GM12878 (cell line): ENCODE data around the gene CHL1. TPM values are rescaled to one million over a fixed set of nuclear protein-coding genes. Genes with fewer than 3 reads are reported as not detected.

ENCODE experiments used
- ATAC-seq: fragments of 200-7000 bp; cut with Tn5 transposase; 3 replicates; pipeline ENCODE4 v1.9.1; 2020; ENCODE audit warnings: mild to moderate bottlenecking, moderate library complexity
- Bru-seq: library from RNA; stranded (reverse); fragments of 400-500 nt; gene quantifications from one replicate; lab custom pipeline; 2021; lab: Mats Ljungman, UMichigan
- BruChase-seq, 2 experiments: library from RNA; stranded (reverse); fragments of 400-500 nt; gene quantifications; one replicate each; lab custom pipeline; 2021; lab: Mats Ljungman, UMichigan
- BruUV-seq: library from RNA; stranded (reverse); fragments of 400-500 nt; replicated peaks from 2 replicates; lab custom pipeline; 2021; lab: Mats Ljungman, UMichigan
- CTCF ChIA-PET: fragments of 300-600 bp; sonication (Branson Sonifier 250); formaldehyde crosslinking; extraction: SDS; loops from one replicate; lab custom pipeline; 2021; ENCODE audit warnings: inconsistent platforms; lab: Yijun Ruan, JAX
- POLR2A ChIA-PET: fragments of 350-600 bp; formaldehyde crosslinking; extraction: SDS; loops from one replicate; lab custom pipeline; 2021; ENCODE audit warnings: inconsistent platforms; lab: Charles Lee
- RAD21 ChIA-PET: fragments of 300-600 bp; sonication (Branson Sonifier 250); formaldehyde crosslinking; loops from one replicate; lab custom pipeline; 2023; ENCODE audit warnings: antibody characterized with exemption; ENCODE audit not compliant: unreplicated experiment; lab: Charles Lee
- SMC1A ChIA-PET: fragments of 300-600 bp; sonication (Branson Sonifier 250); formaldehyde crosslinking; loops from one replicate; lab custom pipeline; 2023; ENCODE audit not compliant: unreplicated experiment, uncharacterized antibody; lab: Charles Lee
- DNase-seq: peaks from one replicate; pipeline ENCODE4 v3.0.0-alpha.2; 2011; ENCODE audit warnings: low read depth, low spot score
- FAIRE-seq: peaks from 3 replicates; lab custom pipeline; 2011; peaks lifted over from hg19 to GRCh38; lab: Jason Lieb, UNC
- H2AFZ ChIP-seq: 2 replicates; pipeline ENCODE4 v1.6.0; 2011; ENCODE audit warnings: low read depth, low read length, control low read depth; ENCODE audit not compliant: control insufficient read depth
- H3K27ac ChIP-seq: 2 replicates; pipeline ENCODE4 v1.5.1; 2011; ENCODE audit warnings: control low read depth; ENCODE audit not compliant: control insufficient read depth, insufficient read depth
- H3K27me3 ChIP-seq, 2 experiments: replicated peaks in 1 of 2; 2 replicates each; pipeline versions ENCODE4 v1.6.0 to v1.6.1; 2011; ENCODE audit warnings: low read length in 1 of 2; ENCODE audit not compliant: control insufficient read depth in 2 of 2, insufficient read depth in 2 of 2
- H3K36me3 ChIP-seq, 2 experiments: 2 replicates each; pipeline ENCODE4 v1.5.1; 2011; ENCODE audit warnings: low read length in 1 of 2; ENCODE audit not compliant: control insufficient read depth in 2 of 2, insufficient read depth in 2 of 2
- H3K4me1 ChIP-seq: 2 replicates; pipeline ENCODE4 v1.6.1; 2011; ENCODE audit warnings: mild to moderate bottlenecking, low read length, moderate library complexity, mixed read lengths; ENCODE audit not compliant: control insufficient read depth, insufficient read depth
- H3K4me2 ChIP-seq: 2 replicates; pipeline ENCODE4 v1.6.0; 2011; ENCODE audit warnings: control low read depth; ENCODE audit not compliant: control insufficient read depth, insufficient read depth
- H3K4me3 ChIP-seq: fragments of 200-600 bp; sonication (generic); 2 replicates; pipeline ENCODE4 v1.5.1; 2016
- H3K79me2 ChIP-seq: 2 replicates; pipeline ENCODE4 v1.6.0; 2011; ENCODE audit warnings: low read length; ENCODE audit not compliant: control insufficient read depth, insufficient read depth
- H3K9ac ChIP-seq: 2 replicates; pipeline ENCODE4 v1.8.0; 2011; ENCODE audit warnings: low read length, control low read depth, mixed read lengths; ENCODE audit not compliant: control insufficient read depth, insufficient read depth
- H3K9me3 ChIP-seq: replicated peaks from 3 replicates; pipeline ENCODE4 v1.5.1; 2011; ENCODE audit warnings: mild to moderate bottlenecking, low read length; ENCODE audit not compliant: control insufficient read depth, insufficient read depth
- H4K20me1 ChIP-seq: 2 replicates; pipeline ENCODE4 v1.6.0; 2011; ENCODE audit not compliant: control insufficient read depth, insufficient read depth
- FOXK2 ChIP-seq: fragments of 450-650 bp; IDR thresholded peaks from 2 replicates; pipeline ENCODE4 v1.6.1; 2017; ENCODE audit warnings: mild to moderate bottlenecking, moderate library complexity
- GATAD2B ChIP-seq: fragments of 450-650 bp; conservative IDR thresholded peaks from 2 replicates; pipeline ENCODE4 v1.6.1; 2017; ENCODE audit warnings: low read depth, mild to moderate bottlenecking, moderate library complexity
- IKZF1 ChIP-seq: fragments of 450-650 bp; conservative IDR thresholded peaks from 2 replicates; pipeline ENCODE4 v1.6.1; 2017; ENCODE audit warnings: antibody characterized with exemption, mild to moderate bottlenecking
- KAT2A ChIP-seq: conservative IDR thresholded peaks from 2 replicates; pipeline ENCODE4 v1.6.1; 2011; ENCODE audit warnings: low read depth, low read length; ENCODE audit not compliant: control insufficient read depth
- MTA3 ChIP-seq: IDR thresholded peaks from 2 replicates; pipeline ENCODE4 v1.6.1; 2012; ENCODE audit warnings: low read length, inconsistent platforms, borderline replicate concordance
- NFXL1 ChIP-seq: fragments of 450-650 bp; IDR thresholded peaks from 2 replicates; pipeline ENCODE4 v1.6.1; 2017; ENCODE audit warnings: antibody characterized with exemption, mild to moderate bottlenecking, borderline replicate concordance
- NR2C2 ChIP-seq: IDR thresholded peaks from 2 replicates; pipeline ENCODE4 v1.6.1; 2011; ENCODE audit warnings: borderline replicate concordance, low read depth; ENCODE audit not compliant: control insufficient read depth, insufficient read length
- RAD21 ChIP-seq: IDR thresholded peaks from 2 replicates; pipeline ENCODE4 v1.6.1; 2011; ENCODE audit warnings: mild to moderate bottlenecking, low read depth, low read length, moderate library complexity; ENCODE audit not compliant: insufficient read depth
- SIX5 ChIP-seq: IDR thresholded peaks from 2 replicates; pipeline ENCODE4 v1.6.1; 2011; ENCODE audit warnings: mild to moderate bottlenecking, low read depth, low read length, moderate library complexity; ENCODE audit not compliant: severe bottlenecking
- STAT3 ChIP-seq: IDR thresholded peaks from 2 replicates; pipeline ENCODE4 v1.6.1; 2011; ENCODE audit warnings: low read depth, low read length, improper control_type of control experiment
- ZSCAN29 ChIP-seq: fragments of 450-650 bp; IDR thresholded peaks from 2 replicates; pipeline ENCODE4 v1.6.1; 2017; ENCODE audit warnings: mild to moderate bottlenecking, moderate library complexity
- WGBS: methylation state at CpG from one replicate; pipeline ENCODE4 v1.1.6; 2016; ENCODE audit warnings: low lambda C conversion rate; ENCODE audit not compliant: insufficient replicate concordance, insufficient coverage; ENCODE audit errors: missing lambda C conversion rate; 5-methylcytosine and 5-hydroxymethylcytosine counted together
- in situ Hi-C: fragments of 300-500 bp; cut with MboI; formaldehyde crosslinking; loops from 9 replicates; pipeline ENCODE4 v1.14.3; 2018; ENCODE audit warnings: mixed read lengths
- intact Hi-C: fragments of 100-400 bp; cut with micrococcal nuclease; formaldehyde crosslinking; loops from one replicate; pipeline ENCODE4 v1.14.2; 2022; ENCODE audit not compliant: unreplicated experiment
- long read RNA-seq, 2 experiments: library from polyadenylated mRNA; unstranded; transcript quantifications; one replicate each; pipeline ENCODE4 v2.0.0, GENCODE V29; 2019 to 2020
- polyA minus RNA-seq, 3 experiments: library from RNA; depleted of rRNA, polyadenylated mRNA; stranded (reverse); fragments of >200 nt; gene quantifications; 2 replicates each; pipeline ENCODE4 v1.2.3, GENCODE V29; 2011
- polyA plus RNA-seq, 11 experiments: library from polyadenylated mRNA; depleted of rRNA in 4 of 11; unstranded in 6 of 11; stranded (reverse) in 5 of 11; fragments of >200 nt; fragmentation: Nextera tagmentation in 4 of 11; fragmentation: Illumina TruSeq in 1 of 11; extraction: Ambion mirVana in 4 of 11; extraction: Trizol in 1 of 11; gene quantifications; 1 replicate in 1 of 11; 2 replicates in 10 of 11; pipeline versions ENCODE4 v1.2.1 to v1.2.3, GENCODE V29; 2011 to 2016; ENCODE audit warnings: inconsistent platforms in 2 of 11, missing spikeins in 2 of 11, low read depth in 1 of 11
- total RNA-seq, 4 experiments: library from RNA; depleted of rRNA in 3 of 4; stranded (reverse); fragments of >200 nt in 3 of 4; fragmentation: Illumina TruSeq in 1 of 4; extraction: Trizol in 1 of 4; gene quantifications; 2 replicates each; pipeline versions ENCODE4 v1.2.1 to v1.2.3, GENCODE V29; 2013 to 2021
- TF ChIP-seq, protein P1 (sequence below): fragments of 450-650 bp; conservative IDR thresholded peaks from 2 replicates; pipeline ENCODE4 v1.6.1; 2017; ENCODE audit warnings: mild to moderate bottlenecking, moderate library complexity

CHL1 gene, protein sequence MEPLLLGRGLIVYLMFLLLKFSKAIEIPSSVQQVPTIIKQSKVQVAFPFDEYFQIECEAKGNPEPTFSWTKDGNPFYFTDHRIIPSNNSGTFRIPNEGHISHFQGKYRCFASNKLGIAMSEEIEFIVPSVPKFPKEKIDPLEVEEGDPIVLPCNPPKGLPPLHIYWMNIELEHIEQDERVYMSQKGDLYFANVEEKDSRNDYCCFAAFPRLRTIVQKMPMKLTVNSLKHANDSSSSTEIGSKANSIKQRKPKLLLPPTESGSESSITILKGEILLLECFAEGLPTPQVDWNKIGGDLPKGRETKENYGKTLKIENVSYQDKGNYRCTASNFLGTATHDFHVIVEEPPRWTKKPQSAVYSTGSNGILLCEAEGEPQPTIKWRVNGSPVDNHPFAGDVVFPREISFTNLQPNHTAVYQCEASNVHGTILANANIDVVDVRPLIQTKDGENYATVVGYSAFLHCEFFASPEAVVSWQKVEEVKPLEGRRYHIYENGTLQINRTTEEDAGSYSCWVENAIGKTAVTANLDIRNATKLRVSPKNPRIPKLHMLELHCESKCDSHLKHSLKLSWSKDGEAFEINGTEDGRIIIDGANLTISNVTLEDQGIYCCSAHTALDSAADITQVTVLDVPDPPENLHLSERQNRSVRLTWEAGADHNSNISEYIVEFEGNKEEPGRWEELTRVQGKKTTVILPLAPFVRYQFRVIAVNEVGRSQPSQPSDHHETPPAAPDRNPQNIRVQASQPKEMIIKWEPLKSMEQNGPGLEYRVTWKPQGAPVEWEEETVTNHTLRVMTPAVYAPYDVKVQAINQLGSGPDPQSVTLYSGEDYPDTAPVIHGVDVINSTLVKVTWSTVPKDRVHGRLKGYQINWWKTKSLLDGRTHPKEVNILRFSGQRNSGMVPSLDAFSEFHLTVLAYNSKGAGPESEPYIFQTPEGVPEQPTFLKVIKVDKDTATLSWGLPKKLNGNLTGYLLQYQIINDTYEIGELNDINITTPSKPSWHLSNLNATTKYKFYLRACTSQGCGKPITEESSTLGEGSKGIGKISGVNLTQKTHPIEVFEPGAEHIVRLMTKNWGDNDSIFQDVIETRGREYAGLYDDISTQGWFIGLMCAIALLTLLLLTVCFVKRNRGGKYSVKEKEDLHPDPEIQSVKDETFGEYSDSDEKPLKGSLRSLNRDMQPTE (N-terminal part only)
- total RNA-seq (2013; cell fraction: nucleolus; rRNA removed) = 6.6 and 7.8 TPM in 2 replicates
- total RNA-seq (2014; rRNA removed) = 1.8 and 4.1 TPM in 2 replicates
- 3.0 and 3.4 TPM in 2 replicates for total RNA-seq (2014; rRNA removed; fragmentation: Illumina TruSeq; extraction: Trizol)
- total RNA-seq (2021) = 1.9 and 2.2 TPM in 2 replicates
- not detected for polyA plus RNA-seq (2011; ENCODE audit: low read depth)
- polyA plus RNA-seq (2011; rRNA removed) = 30.4 and 48.4 TPM in 2 replicates
- 8.3 and 11.8 TPM in 2 replicates for polyA plus RNA-seq (2011; cell fraction: cytosol; rRNA removed)
- 26.4 and 43.6 TPM in 2 replicates for polyA plus RNA-seq (2011; cell fraction: nucleus; rRNA removed)
- 0.24 and 0.64 TPM in 2 replicates for polyA plus RNA-seq (2012)
- polyA plus RNA-seq (2014; fragmentation: Illumina TruSeq; extraction: Trizol) = 1.7 and 1.8 TPM in 2 replicates
- polyA plus RNA-seq (2014; fragmentation: Nextera tagmentation; extraction: Ambion mirVana) = 1 to 10 TPM in 1 of 2 experiments, under 1 TPM in 1; 0.97 to 1.7 TPM
- 0.91 and 2.5 TPM in 2 replicates for polyA plus RNA-seq (2014; rRNA removed)
- polyA plus RNA-seq (2016; fragmentation: Nextera tagmentation; extraction: Ambion mirVana) = 1 to 10 TPM in 1 of 2 experiments, under 1 TPM in 1; 0.71 to 1.0 TPM
- polyA minus RNA-seq (2011; rRNA and poly(A)+ RNA removed) = 50.2 and 53.3 TPM in 2 replicates
- polyA minus RNA-seq (2011; cell fraction: cytosol; rRNA and poly(A)+ RNA removed) = 13.6 and 18.3 TPM in 2 replicates
- polyA minus RNA-seq (2011; cell fraction: nucleus; rRNA and poly(A)+ RNA removed) = 77.6 and 94.1 TPM in 2 replicates
- Bru-seq, nascent RNA = percentile 51 among the genes with signal in this experiment
- percentile 51 among the genes with signal in this experiment for BruChase-seq, experiment 1, labeled RNA remaining after a 6-hour chase
- BruChase-seq, experiment 2, labeled RNA remaining after a 2-hour chase = percentile 51 among the genes with signal in this experiment
- long read RNA-seq, experiment 1, partial matches to known transcripts = 0 of 9 reads
- long read RNA-seq, experiment 1, other reads (novel, unspliced or antisense) = 4 of 9 reads
- long read RNA-seq, experiment 2, partial matches to known transcripts = 7 of 41 reads
- long read RNA-seq, experiment 2, other reads (novel, unspliced or antisense) = 30 of 41 reads

DNA sequence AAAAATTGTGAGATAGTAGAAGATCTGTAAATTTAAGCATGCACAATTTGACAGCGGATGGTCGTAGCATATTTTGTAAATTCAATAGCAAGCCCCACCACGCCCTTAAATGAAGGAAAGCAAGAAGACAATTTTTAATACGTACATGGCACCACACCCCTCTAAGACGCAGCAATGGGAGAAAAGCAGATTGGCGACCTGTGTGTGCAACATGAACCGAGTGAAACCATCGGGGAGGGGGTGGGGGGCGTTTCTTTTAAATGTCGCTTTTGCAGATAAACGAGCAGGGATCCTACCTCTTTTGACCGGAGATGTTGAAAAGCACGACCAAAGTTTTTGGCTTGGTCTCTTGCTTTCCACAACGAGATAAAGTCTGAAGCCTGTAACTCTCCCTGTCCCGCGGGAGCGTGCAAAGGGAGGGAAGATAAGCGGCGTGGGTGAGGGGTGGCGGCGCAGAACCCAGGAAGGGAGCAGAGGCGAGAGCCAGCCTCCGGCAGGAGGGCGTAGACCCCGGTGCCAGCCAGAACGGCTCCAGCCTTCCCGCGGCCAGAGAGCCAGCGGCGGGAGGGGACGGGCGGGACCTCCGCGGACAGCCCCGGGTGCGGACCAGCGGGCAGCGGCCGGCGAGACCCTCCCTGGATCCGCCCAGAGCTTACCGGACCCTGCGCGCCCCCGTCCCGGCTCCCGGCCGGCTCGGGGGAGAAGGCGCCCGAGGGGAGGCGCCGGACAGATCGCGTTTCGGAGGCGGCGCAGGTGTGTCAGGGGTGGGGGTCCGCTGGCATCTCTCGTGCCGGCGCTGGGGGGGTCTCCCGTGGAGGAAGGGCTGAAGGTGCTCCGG, at the start of gene CHL1:
Gene CHL1 (plus strand): TSS at position 453 of the 838 bp plus-strand sequence. CDS start 123,014 bp downstream, outside the sequence.
- 58% methylated on average over 46 of the region's 64 CpGs for WGBS
- no peak for FAIRE-seq
- Histone ChIP-seq H3K79me2 (no peaks in the 10 kb centered on the region), H4K20me1 (no peaks in the 10 kb centered on the region), H3K4me3 (0 out of 2 replicates have a peak within 1 kb of the TSS, but pooled peaks have one; percentile 9), H3K27ac (no peak within 1 kb of the TSS), H3K9me3 (no peaks in the 10 kb centered on the region), H3K4me1 (no peaks in the 10 kb centered on the region), H3K27me3 (peaks cover 0 to 5% of the 10 kb centered on the region in 2 experiments; a peak in 2 of 4 replicates), H3K9ac (no peak within 1 kb of the TSS), H3K36me3 (no peaks in the 10 kb centered on the region), H2AFZ (peak within 1 kb of the TSS; percentile 6; the same call in 1 of the 2 replicates), H3K4me2 (peak within 1 kb of the TSS; percentile 41; the same call in 1 of the 2 replicates)
- intact Hi-C loops = loop anchor here (5.0 kb wide), 2 partner anchors 81 to 156 kb away; no protein-coding TSS in a partner anchor
- no peak for DNase-seq
- ChIA-PET SMC1A (interaction anchor here (0.7 to 3.6 kb wide), 7 partner anchors 12 to 157 kb away, joined by 3 to 48 read pairs (median 4); no protein-coding TSS in a partner anchor), CTCF (interaction anchor here (3.5 kb wide), 1 partner anchor 157 kb away, joined by 30 read pairs; no protein-coding TSS in a partner anchor), RAD21 (interaction anchor here (0.7 to 2.7 kb wide), 4 partner anchors 11 to 157 kb away, joined by 3 to 15 read pairs (median 10); no protein-coding TSS in a partner anchor), POLR2A (no interaction called here)
- no TSS peak for BruUV-seq
- peak; percentile 54 for ATAC-seq
- in situ Hi-C loops = no loop called here
- TF ChIP-seq GATAD2B (peak; percentile 61; the same call in 1 of the 2 replicates), KAT2A (no peak), FOXK2 (no peak), RAD21 (no peak), NR2C2 (no peak), ZSCAN29 (no peak), NFXL1 (no peak), MTA3 (no peak), STAT3 (no peak), IKZF1 (peak; percentile 45; the same call in 1 of the 2 replicates), SIX5 (no peak)
- TF ChIP-seq, protein P1, sequence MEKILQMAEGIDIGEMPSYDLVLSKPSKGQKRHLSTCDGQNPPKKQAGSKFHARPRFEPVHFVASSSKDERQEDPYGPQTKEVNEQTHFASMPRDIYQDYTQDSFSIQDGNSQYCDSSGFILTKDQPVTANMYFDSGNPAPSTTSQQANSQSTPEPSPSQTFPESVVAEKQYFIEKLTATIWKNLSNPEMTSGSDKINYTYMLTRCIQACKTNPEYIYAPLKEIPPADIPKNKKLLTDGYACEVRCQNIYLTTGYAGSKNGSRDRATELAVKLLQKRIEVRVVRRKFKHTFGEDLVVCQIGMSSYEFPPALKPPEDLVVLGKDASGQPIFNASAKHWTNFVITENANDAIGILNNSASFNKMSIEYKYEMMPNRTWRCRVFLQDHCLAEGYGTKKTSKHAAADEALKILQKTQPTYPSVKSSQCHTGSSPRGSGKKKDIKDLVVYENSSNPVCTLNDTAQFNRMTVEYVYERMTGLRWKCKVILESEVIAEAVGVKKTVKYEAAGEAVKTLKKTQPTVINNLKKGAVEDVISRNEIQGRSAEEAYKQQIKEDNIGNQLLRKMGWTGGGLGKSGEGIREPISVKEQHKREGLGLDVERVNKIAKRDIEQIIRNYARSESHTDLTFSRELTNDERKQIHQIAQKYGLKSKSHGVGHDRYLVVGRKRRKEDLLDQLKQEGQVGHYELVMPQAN = 0 out of 2 replicates have a peak, but pooled peaks have one; percentile 28
